Measurements from ENCODE around the gene OTOA. TPM values are rescaled to one million over a fixed set of nuclear protein-coding genes. Genes with fewer than 3 reads are reported as not detected.
A peak's percentile ranks its signal among the peaks of the same experiment; 100 is the strongest.
"Not testable (repeated sequence)": the region's sequence is repeated elsewhere in the genome, so short reads cannot be mapped to it uniquely, and the experiment has no call there.

OTOA gene
- total RNA-seq, 1 experiment from 2014 or later: 0.11 TPM

GRCh38 chr16:21713549-21714368, 50.0 kb downstream of the OTOA start:
- Histone ChIP-seq H4K91ac (ENCODE audit: insufficient read length, low read depth, low read length) (no peak overlapping the region), H2BK20ac (ENCODE audit: low read depth, low read length, poor library complexity, severe bottlenecking) (no peak overlapping the region), H3K23ac (ENCODE audit: insufficient read length, low read depth, low read length) (no peak overlapping the region), H3K79me1 (ENCODE audit: insufficient read depth, low read depth, low read length, poor library complexity, severe bottlenecking) (no peaks in the 10 kb centered on the region), H3K27ac (ENCODE audit: insufficient read length, low read depth, low read length) (no peak overlapping the region), H4K8ac (replicated peaks; ENCODE audit: insufficient read length, low read depth, low read length) (no peak overlapping the region), H3K4me2 (ENCODE audit: insufficient read depth, insufficient read length, low read length) (no peak overlapping the region), H3K9ac (ENCODE audit: extremely low read depth, insufficient read length, low read length) (no peak overlapping the region), H2BK120ac (ENCODE audit: low read depth, low read length, poor library complexity, severe bottlenecking) (no peak overlapping the region), H4K5ac (ENCODE audit: insufficient read length, low read depth, low read length) (no peak overlapping the region), H2AFZ (ENCODE audit: low read length) (no peak overlapping the region), H2BK12ac (ENCODE audit: insufficient read length, low read depth, low read length) (no peak overlapping the region), H3K27me3 (ENCODE audit: insufficient read depth, low read length) (no peaks in the 10 kb centered on the region), H3K23me2 (ENCODE audit: insufficient read length, low read depth, low read length, poor library complexity, severe bottlenecking) (no peaks in the 10 kb centered on the region), H3K4me1 (ENCODE audit: insufficient read depth, low read length) (no peaks in the 10 kb centered on the region), H3K79me2 (ENCODE audit: insufficient read depth, low read length) (no peaks in the 10 kb centered on the region), H2BK15ac (ENCODE audit: low read depth, low read length) (no peak overlapping the region), H2BK5ac (ENCODE audit: insufficient read length, low read length) (no peak overlapping the region), H3K56ac (ENCODE audit: insufficient read length, low read depth, low read length) (no peak overlapping the region), H3T11ph (ENCODE audit: low read length) (no peak overlapping the region), H3K9me3 (ENCODE audit: control insufficient read depth, low read depth, low read length) (no peaks in the 10 kb centered on the region), H3K18ac (ENCODE audit: insufficient read length, low read depth, low read length) (no peak overlapping the region), H4K20me1 (ENCODE audit: control insufficient read depth, insufficient read depth, insufficient read length) (no peaks in the 10 kb centered on the region), H3K4ac (ENCODE audit: low read depth, low read length) (no peak overlapping the region), H3K14ac (ENCODE audit: insufficient read depth, low read length) (no peak overlapping the region), H2AK5ac (ENCODE audit: insufficient read length, low read length) (no peak overlapping the region)
- Mint-ChIP-seq H3K9me3 (no peaks in the 10 kb centered on the region; a peak in 1 of 5 replicates), H3K36me3 (ENCODE audit: insufficient read depth in 1 of 3, low read depth in 3 of 3) (no peaks in the 10 kb centered on the region), H3K4me3 (no peak overlapping the region), H3K27me3 (ENCODE audit: low read depth) (peaks cover 2% of the 10 kb centered on the region), H3K27ac (peak overlapping the region in 1 of 3 experiments; percentile 93; a peak in 1 of 7 replicates), H3K4me1 (no peaks in the 10 kb centered on the region)
- TF ChIP-seq CTCF (conservative IDR thresholded peaks at IDR 0.05): no peak
- no CpG with 5 or more reads among the region's 5 CpGs for WGBS (ENCODE audit: extremely low coverage, insufficient read length, low lambda C conversion rate)
- DNase-seq: no peak

GRCh38 chr16:21714369-21714618, 50.5 kb downstream of the OTOA start:
- not testable (repeated sequence) for H3K4me2 ChIP-seq (ENCODE audit: insufficient read depth, insufficient read length, low read length); H2AFZ ChIP-seq (ENCODE audit: low read length); H3K27ac ChIP-seq (ENCODE audit: insufficient read length, low read depth, low read length); H3K36me3 Mint-ChIP-seq (ENCODE audit: insufficient read depth in 1 of 3, low read depth in 3 of 3); H3K56ac ChIP-seq (ENCODE audit: insufficient read length, low read depth, low read length); H4K5ac ChIP-seq (ENCODE audit: insufficient read length, low read depth, low read length); H2BK15ac ChIP-seq (ENCODE audit: low read depth, low read length); H4K20me1 ChIP-seq (ENCODE audit: control insufficient read depth, insufficient read depth, insufficient read length); H3K79me1 ChIP-seq (ENCODE audit: insufficient read depth, low read depth, low read length, poor library complexity, severe bottlenecking); H3K79me2 ChIP-seq (ENCODE audit: insufficient read depth, low read length); H2BK5ac ChIP-seq (ENCODE audit: insufficient read length, low read length); H2AK5ac ChIP-seq (ENCODE audit: insufficient read length, low read length); H4K8ac ChIP-seq (replicated peaks; ENCODE audit: insufficient read length, low read depth, low read length); H3K4ac ChIP-seq (ENCODE audit: low read depth, low read length); H2BK12ac ChIP-seq (ENCODE audit: insufficient read length, low read depth, low read length); H3K27me3 ChIP-seq (ENCODE audit: insufficient read depth, low read length); H3K9me3 Mint-ChIP-seq; H3K23ac ChIP-seq (ENCODE audit: insufficient read length, low read depth, low read length); H3K4me1 ChIP-seq (ENCODE audit: insufficient read depth, low read length); H4K91ac ChIP-seq (ENCODE audit: insufficient read length, low read depth, low read length); H3K4me3 Mint-ChIP-seq; H3K4me1 Mint-ChIP-seq; DNase-seq; H3K23me2 ChIP-seq (ENCODE audit: insufficient read length, low read depth, low read length, poor library complexity, severe bottlenecking); H3K18ac ChIP-seq (ENCODE audit: insufficient read length, low read depth, low read length); H3K14ac ChIP-seq (ENCODE audit: insufficient read depth, low read length); H2BK120ac ChIP-seq (ENCODE audit: low read depth, low read length, poor library complexity, severe bottlenecking); H3K9me3 ChIP-seq (ENCODE audit: control insufficient read depth, low read depth, low read length); H3T11ph ChIP-seq (ENCODE audit: low read length); H2BK20ac ChIP-seq (ENCODE audit: low read depth, low read length, poor library complexity, severe bottlenecking); H3K9ac ChIP-seq (ENCODE audit: extremely low read depth, insufficient read length, low read length); H3K27ac Mint-ChIP-seq; H3K27me3 Mint-ChIP-seq (ENCODE audit: low read depth)

All from H9 (cell line).